HG02973 (cell line): ENCODE data around the gene SLC6A9.

Experiments used
- ATAC-seq: cut with Tn5 transposase; IDR thresholded peaks from one replicate; pipeline ENCODE4 v1.9.1; 2021; ENCODE audit warnings: moderate library complexity; ENCODE audit not compliant: unreplicated experiment

Gene SLC6A9

DNA sequence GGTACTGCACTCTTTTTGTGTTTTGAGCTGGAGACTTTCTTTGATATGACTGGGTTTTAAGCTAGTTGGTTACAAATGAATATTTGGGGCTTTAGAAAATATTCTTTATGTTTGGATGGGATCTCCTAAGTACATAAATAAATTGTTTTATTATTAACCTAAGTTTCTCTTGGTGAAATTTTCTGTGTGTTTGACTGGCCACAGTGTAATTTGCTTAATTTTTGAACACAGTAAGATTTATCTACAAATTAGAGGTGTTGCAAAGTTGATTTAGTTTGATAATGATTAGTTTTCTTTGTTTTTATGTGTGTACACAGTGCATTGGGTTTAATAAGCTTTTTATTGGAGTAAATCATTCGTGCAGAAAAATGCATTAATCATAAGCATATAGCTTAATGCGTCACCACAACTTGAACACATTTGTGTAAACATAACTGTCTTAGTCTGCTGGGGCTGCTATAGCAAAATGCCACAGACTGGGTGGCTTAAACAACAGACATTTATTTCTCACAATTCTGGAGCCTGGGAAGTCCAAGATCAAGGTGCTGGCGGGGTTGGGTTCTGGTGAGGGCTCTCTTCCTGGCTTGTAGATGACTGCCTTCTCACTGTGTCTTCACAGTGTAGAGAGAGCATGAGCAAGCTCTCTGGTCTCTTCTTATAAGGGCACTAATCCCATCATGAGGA, 17.4 kb upstream of the SLC6A9 start:
- ATAC-seq, result no peak

- no peak for ATAC-seq
Observed at GRCh38 chr1:44047131-44047530, 15.9 kb upstream of the SLC6A9 start.

GRCh38 chr1:44045064-44045463, 13.8 kb upstream of the SLC6A9 start:
- no peak for ATAC-seq

GRCh38 chr1:44044071-44044801, 13.0 kb upstream of the SLC6A9 start:
- no peak for ATAC-seq

- no peak for ATAC-seq
Observed at GRCh38 chr1:44043176-44044070, 12.2 kb upstream of the SLC6A9 start.

- ATAC-seq, result no peak
Observed at GRCh38 chr1:44040846-44041245, 9.6 kb upstream of the SLC6A9 start.

DNA sequence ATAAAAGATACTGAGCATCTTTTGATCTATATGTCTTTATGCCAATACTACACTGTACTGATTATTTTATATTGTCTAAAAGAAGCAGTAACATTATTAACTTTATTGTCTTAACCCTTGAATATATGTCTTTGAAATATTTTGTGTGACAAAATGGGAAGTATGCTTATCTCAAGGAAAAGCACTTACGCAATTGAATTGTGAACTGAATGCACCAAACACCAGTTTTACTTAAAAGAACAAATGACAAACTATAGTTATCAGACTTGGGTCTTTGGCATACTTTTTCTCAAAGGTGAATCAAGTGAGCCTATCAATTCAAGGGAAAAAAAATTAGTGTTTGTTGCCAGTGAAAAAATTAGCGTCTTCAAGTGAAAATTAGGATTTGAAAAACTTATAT, 9.2 kb upstream of the SLC6A9 start:
- no peak for ATAC-seq

- ATAC-seq, result no peak
Observed at GRCh38 chr1:44038876-44039657, 7.8 kb upstream of the SLC6A9 start.

DNA sequence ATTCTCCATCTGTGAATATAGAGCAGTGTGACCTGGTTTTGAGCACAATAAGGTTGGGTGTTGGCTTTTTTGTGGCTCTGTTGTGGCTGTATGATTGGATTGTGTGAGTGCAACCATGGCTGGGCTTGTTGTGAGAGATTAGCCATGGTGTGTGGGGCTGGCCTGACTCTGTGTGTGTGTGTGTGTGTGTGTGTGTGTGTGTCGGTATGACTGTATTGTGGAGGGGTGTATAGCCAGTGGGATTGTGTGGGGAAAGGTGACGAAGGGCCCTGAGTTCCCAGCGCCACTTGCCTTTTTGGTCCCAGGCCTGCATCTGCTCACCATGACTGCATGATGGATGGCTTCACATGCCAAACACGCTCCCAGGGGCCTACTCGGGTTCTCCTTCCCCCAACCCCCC, 5.9 kb upstream of the SLC6A9 start:
- no peak for ATAC-seq

DNA sequence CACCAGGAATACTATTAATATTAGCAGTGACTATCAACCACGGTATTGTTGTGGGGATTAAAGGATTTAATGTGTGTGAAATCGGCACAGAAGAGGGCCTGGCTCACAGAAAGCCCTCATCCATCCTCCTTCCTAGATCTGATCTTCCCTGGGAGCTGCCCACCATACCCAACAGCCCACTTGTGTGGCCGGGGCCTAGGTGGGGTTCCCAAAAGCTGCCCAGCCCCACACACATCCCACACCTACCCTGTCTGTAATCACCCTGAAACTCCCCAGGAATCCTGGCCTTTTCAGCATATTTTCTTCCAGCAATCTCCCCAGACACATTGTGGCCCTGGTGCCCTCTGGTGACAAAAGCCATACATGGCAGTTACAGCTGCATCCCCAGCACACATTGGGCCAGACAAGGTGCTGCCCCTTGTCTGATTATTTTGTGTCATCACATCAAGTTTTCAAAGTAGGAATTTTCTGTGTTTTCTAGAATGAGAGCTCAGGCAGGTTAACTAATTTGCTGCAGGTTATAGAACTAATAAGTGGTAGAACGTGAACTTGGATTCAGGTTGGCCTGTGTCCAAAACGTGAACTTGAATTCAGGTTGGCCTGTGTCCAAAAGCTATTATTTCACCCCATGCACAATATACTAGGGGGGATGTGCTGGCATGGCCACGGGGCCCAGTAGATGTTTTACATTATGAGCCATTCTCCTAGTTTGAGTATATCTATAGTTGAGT, 5.3 kb upstream of the SLC6A9 start:
- no peak for ATAC-seq

GRCh38 chr1:44035726-44036408, 4.6 kb upstream of the SLC6A9 start:
- no peak for ATAC-seq

- ATAC-seq, result no peak
Observed at GRCh38 chr1:44034976-44035716, 3.9 kb upstream of the SLC6A9 start.

GRCh38 chr1:44034423-44034822, 3.2 kb upstream of the SLC6A9 start:
- no peak for ATAC-seq

- ATAC-seq, result no peak
Observed at GRCh38 chr1:44033756-44034155, 2.5 kb upstream of the SLC6A9 start.

GRCh38 chr1:44033041-44033575, 1.8 kb upstream of the SLC6A9 start:
- ATAC-seq, result no peak

DNA sequence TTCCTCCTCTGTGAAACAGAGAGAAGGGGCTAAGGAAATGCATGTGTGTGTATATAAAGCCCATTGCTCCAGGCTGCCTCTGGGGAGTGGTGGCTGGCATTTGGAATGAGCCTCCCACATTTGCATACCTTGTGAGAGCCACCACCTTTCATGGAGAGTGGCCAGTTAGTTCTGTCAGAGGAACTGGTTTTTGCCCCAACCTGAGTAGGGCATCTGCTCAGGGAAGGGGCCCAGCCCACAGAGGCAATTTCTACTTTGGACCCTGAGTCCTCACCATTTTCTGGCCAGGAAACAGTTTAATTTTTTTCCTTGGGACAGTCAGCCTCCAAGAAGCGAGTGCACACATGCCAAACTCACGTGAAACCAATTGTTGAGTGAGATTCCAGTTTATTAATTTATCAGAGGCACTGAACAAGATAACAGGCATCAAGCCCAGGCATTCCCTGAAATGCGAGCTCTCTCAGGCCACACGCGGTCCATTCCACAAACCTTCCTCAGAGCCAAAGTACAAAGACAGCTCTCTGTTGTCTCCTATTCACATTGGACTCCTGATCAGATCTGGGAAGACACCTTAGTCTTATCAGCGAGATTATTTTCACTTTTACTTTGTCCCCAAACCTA, 1.0 kb upstream of the SLC6A9 start:
- ATAC-seq, result no peak

- ATAC-seq, result peak; percentile 20
Observed at GRCh38 chr1:44030605-44031251, 534 bp downstream of the SLC6A9 start.
